K562 (cell line): ENCODE data around the gene TBXA2R.

Source experiments
- CTCF ChIP-seq, 3 experiments: IDR thresholded peaks in 2 of 3; conservative IDR thresholded peaks in 1 of 3; 2 replicates each; pipeline ENCODE4 v1.5.1; 2011 to 2012; ENCODE audit warnings: low read length in 3 of 3, mild to moderate bottlenecking in 3 of 3, control low read depth in 2 of 3, improper control_type of control experiment in 1 of 3, inconsistent platforms in 1 of 3, low read depth in 1 of 3, mixed read lengths in 1 of 3, moderate library complexity in 1 of 3; ENCODE audit not compliant: insufficient read depth in 2 of 3
- ELF4 ChIP-seq: fragments of 450-650 bp; formaldehyde crosslinking; IDR thresholded peaks from 2 replicates; pipeline ENCODE4 v1.4.0; 2022; ENCODE audit warnings: missing genetic modification characterization
- JUN ChIP-seq, 2 experiments: sonication (generic) in 1 of 2; formaldehyde crosslinking in 1 of 2; IDR thresholded peaks; 2 replicates each; pipeline versions ENCODE4 v1.6.1 to v1.8.0; 2012 to 2022; ENCODE audit warnings: borderline replicate concordance in 2 of 2, mild to moderate bottlenecking in 2 of 2, improper control_type of control experiment in 1 of 2, low read depth in 1 of 2, low read length in 1 of 2, missing genetic modification reagents in 1 of 2
- MAFF ChIP-seq: IDR thresholded peaks from 2 replicates; pipeline ENCODE4 v1.6.1; 2012; ENCODE audit warnings: low read length, improper control_type of control experiment
- MEF2A ChIP-seq: IDR thresholded peaks from 2 replicates; pipeline ENCODE4 v1.6.1; 2011; ENCODE audit warnings: low read depth, mild to moderate bottlenecking, low read length, moderate library complexity; ENCODE audit not compliant: control insufficient read depth
- POLR2A ChIP-seq: fragments of 450-650 bp; conservative IDR thresholded peaks from 2 replicates; pipeline ENCODE4 v1.6.1; 2016
- POLR2AphosphoS2 ChIP-seq: IDR thresholded peaks from 2 replicates; pipeline ENCODE4 v1.6.1; 2012; ENCODE audit warnings: low read length, improper control_type of control experiment
- POLR3A ChIP-seq: IDR thresholded peaks from 2 replicates; pipeline ENCODE4 v1.6.1; 2011; ENCODE audit warnings: borderline replicate concordance, mild to moderate bottlenecking, moderate library complexity; ENCODE audit not compliant: insufficient read length, insufficient read depth; ENCODE audit errors: extremely low read depth
- TCFL5 ChIP-seq: fragments of 250-450 bp; sonication (Bioruptor Pico); conservative IDR thresholded peaks from 2 replicates; pipeline ENCODE4 v1.6.1; 2021; ENCODE audit warnings: mild to moderate bottlenecking, moderate library complexity, matching md5 sums
- ZFP91 ChIP-seq: sonication (generic); formaldehyde crosslinking; IDR thresholded peaks from 2 replicates; pipeline ENCODE4 v1.8.0; 2022; ENCODE audit warnings: mild to moderate bottlenecking, missing genetic modification reagents
- ZHX1 ChIP-seq: fragments of 150-350 bp; conservative IDR thresholded peaks from 2 replicates; pipeline ENCODE4 v1.6.1; 2014; ENCODE audit warnings: low read length
- ZNF512 ChIP-seq: IDR thresholded peaks from 2 replicates; pipeline ENCODE4 v1.6.1; 2016; ENCODE audit warnings: missing genetic modification characterization, missing compliant biosample characterization

- TF ChIP-seq POLR3A (no peak), POLR2AphosphoS2 (no peak), ZFP91 (CRISPR knock-in tag) (no peak), ZHX1 (no peak), CTCF (IDR thresholded peaks at IDR 0.05 in 2 of 3, conservative IDR thresholded peaks at IDR 0.05 in 1 of 3; ENCODE audit: insufficient read depth in 2 of 3, low read depth in 1 of 3, low read length in 3 of 3) (no peak), ZNF512 (tag) (no peak), JUN (IDR thresholded peaks at IDR 0.05; ENCODE audit: borderline replicate concordance, low read depth, low read length) (no peak), JUN (CRISPR knock-in tag; IDR thresholded peaks at IDR 0.05; ENCODE audit: borderline replicate concordance) (no peak), POLR2A (no peak), MAFF (no peak), MEF2A (no peak), ELF4 (CRISPR knock-in tag) (peak; percentile 64; the same call in 1 of the 2 replicates), TCFL5 (CRISPR knock-in tag) (no peak)
These were observed 905 bp downstream of the TBXA2R start for GRCh38 chr19:3605770-3606169.
